HFFc6 (cell line): ENCODE results near the gene IL15RA. TPM values are rescaled to one million over a fixed set of nuclear protein-coding genes. Genes with fewer than 3 reads are reported as not detected.

Source experiments
- DNase-seq: peaks from one replicate; pipeline ENCODE4 v3.0.0-alpha.2; 2018
- H3K27ac Mint-ChIP-seq: 2 replicates; pipeline ENCODE4 v1.8.0; 2020; ENCODE audit warnings: mild to moderate bottlenecking, mixed read lengths
- H3K27me3 Mint-ChIP-seq: 2 replicates; pipeline ENCODE4 v1.8.0; 2021; ENCODE audit warnings: mild to moderate bottlenecking, moderate library complexity, mixed read lengths; ENCODE audit not compliant: insufficient read depth
- H3K36me3 Mint-ChIP-seq: 2 replicates; pipeline ENCODE4 v1.8.0; 2021; ENCODE audit warnings: low read depth, mixed read lengths
- H3K4me1 Mint-ChIP-seq: 2 replicates; pipeline ENCODE4 v1.8.0; 2020; ENCODE audit warnings: low read depth, mixed read lengths
- H3K4me3 Mint-ChIP-seq: 2 replicates; pipeline ENCODE4 v1.8.0; 2020; ENCODE audit warnings: mild to moderate bottlenecking, moderate library complexity, mixed read lengths
- H3K9me3 Mint-ChIP-seq: 2 replicates; pipeline ENCODE4 v1.8.0; 2020; ENCODE audit warnings: mild to moderate bottlenecking, mixed read lengths
- total RNA-seq, 6 experiments: library from RNA; stranded (reverse); fragmentation: NEBNext Ultra II Directional; extraction: Animal tissue kit (Norgen Biotek cat#: 25700); gene quantifications; 2 replicates in 1 of 6; 3 replicates in 5 of 6; pipeline ENCODE4 v1.2.3, GENCODE V29; 2021
- TF ChIP-seq, protein P1 (sequence below): fragments of 200-600 bp; sonication (generic); IDR thresholded peaks from 2 replicates; pipeline ENCODE4 v1.5.0; 2021; ENCODE audit warnings: antibody characterized with exemption, mild to moderate bottlenecking

Gene IL15RA
- total RNA-seq, 6 experiments from 2014 or later, result 1.5 to 3.2 (median 1.9) TPM

DNA sequence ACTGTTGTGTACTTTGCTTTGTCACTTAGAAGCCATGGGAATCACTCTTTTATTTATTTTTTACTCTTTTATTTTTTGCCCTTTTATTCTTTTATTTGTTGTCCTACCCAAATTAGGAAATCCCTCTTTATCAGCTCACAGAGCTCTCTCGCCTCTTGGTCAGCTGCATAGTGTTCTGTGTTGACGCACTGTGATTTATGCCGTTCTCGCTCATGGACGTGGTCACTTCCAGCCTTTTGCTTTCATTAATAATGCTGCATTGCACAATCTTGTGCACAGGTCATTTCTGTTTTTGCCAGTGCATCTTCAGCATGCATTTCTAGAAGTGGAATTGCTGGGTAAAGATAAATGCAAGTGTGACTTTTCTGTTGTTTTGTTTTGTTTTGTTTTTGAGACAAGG, 45.0 kb downstream of the IL15RA start:
- Mint-ChIP-seq H3K9me3 (no peaks in the 10 kb centered on the region), H3K27ac (no peak overlapping the region), H3K36me3 (peaks cover 36% of the 10 kb centered on the region), H3K4me3 (no peak overlapping the region), H3K4me1 (peaks cover 4% of the 10 kb centered on the region), H3K27me3 (peaks cover 2% of the 10 kb centered on the region; the same call in 1 of the 2 replicates)
- TF ChIP-seq, protein P1, sequence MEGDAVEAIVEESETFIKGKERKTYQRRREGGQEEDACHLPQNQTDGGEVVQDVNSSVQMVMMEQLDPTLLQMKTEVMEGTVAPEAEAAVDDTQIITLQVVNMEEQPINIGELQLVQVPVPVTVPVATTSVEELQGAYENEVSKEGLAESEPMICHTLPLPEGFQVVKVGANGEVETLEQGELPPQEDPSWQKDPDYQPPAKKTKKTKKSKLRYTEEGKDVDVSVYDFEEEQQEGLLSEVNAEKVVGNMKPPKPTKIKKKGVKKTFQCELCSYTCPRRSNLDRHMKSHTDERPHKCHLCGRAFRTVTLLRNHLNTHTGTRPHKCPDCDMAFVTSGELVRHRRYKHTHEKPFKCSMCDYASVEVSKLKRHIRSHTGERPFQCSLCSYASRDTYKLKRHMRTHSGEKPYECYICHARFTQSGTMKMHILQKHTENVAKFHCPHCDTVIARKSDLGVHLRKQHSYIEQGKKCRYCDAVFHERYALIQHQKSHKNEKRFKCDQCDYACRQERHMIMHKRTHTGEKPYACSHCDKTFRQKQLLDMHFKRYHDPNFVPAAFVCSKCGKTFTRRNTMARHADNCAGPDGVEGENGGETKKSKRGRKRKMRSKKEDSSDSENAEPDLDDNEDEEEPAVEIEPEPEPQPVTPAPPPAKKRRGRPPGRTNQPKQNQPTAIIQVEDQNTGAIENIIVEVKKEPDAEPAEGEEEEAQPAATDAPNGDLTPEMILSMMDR, result no peak
- no peak for DNase-seq

DNA sequence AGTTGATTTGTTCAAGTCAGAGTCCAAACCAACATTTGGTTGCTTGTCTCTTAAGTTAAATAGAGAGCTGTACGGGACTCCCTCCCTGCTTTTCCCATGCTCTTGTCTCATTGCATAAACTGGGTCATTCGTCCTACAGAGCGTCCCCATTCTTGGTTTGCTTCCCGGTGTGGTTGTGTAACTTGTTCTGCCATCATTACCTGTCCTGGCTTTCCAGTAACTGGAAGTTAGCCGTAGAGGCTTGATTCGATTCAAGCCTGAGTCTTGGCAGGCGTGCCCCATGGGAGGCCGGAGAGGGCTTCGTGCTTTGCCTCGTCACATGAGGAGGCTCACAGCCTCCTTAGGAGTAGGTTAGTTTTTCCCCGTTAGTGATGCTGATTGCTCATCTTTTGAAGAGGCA, 47.1 kb downstream of the IL15RA start:
- Mint-ChIP-seq H3K27me3 (peaks cover 2% of the 10 kb centered on the region; the same call in 1 of the 2 replicates), H3K36me3 (peaks cover 40% of the 10 kb centered on the region), H3K9me3 (no peaks in the 10 kb centered on the region), H3K4me1 (peaks cover 16% of the 10 kb centered on the region), H3K4me3 (no peak overlapping the region), H3K27ac (no peak overlapping the region; the same call in 1 of the 2 replicates)
- TF ChIP-seq, protein P1, result no peak
- no peak for DNase-seq

DNA sequence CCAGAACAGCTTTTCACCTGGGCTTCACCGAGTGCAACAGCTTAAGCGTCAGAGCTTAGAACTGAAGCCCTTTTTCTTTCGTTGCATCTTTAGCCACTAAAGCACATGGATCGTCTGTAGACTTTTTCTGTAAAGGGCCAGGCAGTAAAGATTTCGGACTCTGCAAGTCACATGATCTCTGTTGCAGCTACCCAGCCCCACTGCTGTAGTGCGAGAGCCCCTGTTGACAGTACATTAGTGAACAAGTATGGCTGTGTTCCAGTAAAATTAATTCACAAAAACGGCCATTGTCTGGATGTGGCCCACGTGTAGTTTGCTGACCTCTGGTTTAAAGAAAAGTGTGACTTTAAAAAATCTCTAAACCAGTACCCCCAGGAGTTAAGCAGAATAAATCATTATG, 47.9 kb downstream of the IL15RA start:
- Mint-ChIP-seq H3K9me3 (no peaks in the 10 kb centered on the region), H3K4me3 (no peak overlapping the region), H3K36me3 (peaks cover 45% of the 10 kb centered on the region), H3K27me3 (peaks cover 2% of the 10 kb centered on the region; the same call in 1 of the 2 replicates), H3K4me1 (peaks cover 16% of the 10 kb centered on the region), H3K27ac (no peak overlapping the region)
- DNase-seq, result no peak
- TF ChIP-seq, protein P1, result no peak

DNA sequence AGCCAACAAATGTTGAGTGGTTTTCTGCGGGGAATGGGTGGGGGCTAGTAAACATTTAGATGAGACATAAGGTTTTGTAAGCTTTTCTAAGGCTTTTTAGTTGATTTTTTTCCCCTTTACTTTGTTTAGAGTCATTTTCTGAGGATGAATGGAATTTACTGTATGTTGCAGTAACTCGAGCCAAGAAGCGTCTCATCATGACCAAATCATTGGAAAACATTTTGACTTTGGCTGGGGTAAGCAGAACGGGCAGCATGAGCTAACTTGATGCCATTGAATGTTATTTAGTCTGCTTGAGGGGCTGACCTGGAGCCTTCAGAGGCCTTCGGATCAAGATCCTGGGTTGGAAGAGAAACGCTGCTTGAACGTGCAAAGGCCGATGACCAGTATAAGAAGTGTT, 50.0 kb downstream of the IL15RA start:
- H3K9me3 Mint-ChIP-seq, result no peaks in the 10 kb centered on the region
- peak overlapping the region; percentile 27; the same call in 1 of the 2 replicates for H3K4me3 Mint-ChIP-seq
- peak overlapping the region; percentile 77 for H3K27ac Mint-ChIP-seq
- H3K4me1 Mint-ChIP-seq, result peaks cover 16% of the 10 kb centered on the region
- DNase-seq, result peak; percentile 63
- H3K27me3 Mint-ChIP-seq, result no peaks in the 10 kb centered on the region
- TF ChIP-seq, protein P1, result no peak
- peaks cover 49% of the 10 kb centered on the region for H3K36me3 Mint-ChIP-seq

DNA sequence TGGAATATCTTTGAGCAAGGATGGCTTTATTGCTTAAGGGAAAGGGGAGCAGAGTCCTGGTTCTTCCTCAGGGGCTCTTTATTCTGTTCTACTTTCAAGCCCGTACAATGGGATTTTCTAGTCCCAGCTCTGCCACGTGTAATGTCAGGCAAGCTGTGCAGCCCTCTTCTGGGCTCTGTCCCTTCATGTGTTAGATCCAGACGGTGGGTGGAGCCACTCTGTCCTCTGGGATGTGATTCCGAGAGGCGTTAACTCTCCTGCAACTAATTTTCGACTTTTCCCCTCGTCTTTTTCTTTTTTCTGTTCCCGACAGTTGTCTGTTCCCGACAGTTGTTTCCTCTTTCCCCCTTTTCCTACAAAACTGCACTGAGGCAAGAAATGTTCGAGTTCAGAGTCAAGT, 52.5 kb downstream of the IL15RA start:
- H3K27me3 Mint-ChIP-seq, result no peaks in the 10 kb centered on the region
- no peaks in the 10 kb centered on the region for H3K9me3 Mint-ChIP-seq
- H3K4me3 Mint-ChIP-seq, result no peak overlapping the region
- peaks cover 16% of the 10 kb centered on the region for H3K4me1 Mint-ChIP-seq
- DNase-seq, result no peak
- H3K36me3 Mint-ChIP-seq, result peaks cover 47% of the 10 kb centered on the region
- TF ChIP-seq, protein P1, result no peak
- H3K27ac Mint-ChIP-seq, result no peak overlapping the region

DNA sequence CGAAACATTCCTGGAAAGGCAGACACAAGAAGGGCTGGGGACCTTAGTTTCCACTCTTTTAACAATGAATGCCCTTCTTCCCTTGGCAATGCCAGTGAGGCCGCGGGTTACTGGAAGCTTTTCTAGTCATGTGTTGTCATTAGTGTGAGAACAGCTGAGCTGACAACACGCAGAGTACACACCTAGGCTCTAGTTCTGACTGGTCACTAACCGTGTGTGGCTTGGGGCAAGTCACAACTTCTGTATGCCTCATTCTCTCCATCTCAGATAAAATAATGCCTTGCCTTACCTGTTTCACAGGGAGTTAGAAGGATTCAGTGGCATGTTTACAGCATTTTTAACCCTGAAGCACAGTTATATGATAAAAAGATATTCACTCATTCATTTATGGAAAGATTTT, 55.6 kb downstream of the IL15RA start:
- peaks cover 33% of the 10 kb centered on the region for H3K36me3 Mint-ChIP-seq

More for the DNA sequence above, 55.6 kb downstream of the IL15RA start:
- Mint-ChIP-seq H3K4me1 (peaks cover 6% of the 10 kb centered on the region), H3K4me3 (no peak overlapping the region), H3K27me3 (no peaks in the 10 kb centered on the region), H3K9me3 (no peaks in the 10 kb centered on the region), H3K27ac (no peak overlapping the region)
- no peak for DNase-seq
- TF ChIP-seq, protein P1, result no peak
